Stimulated activated CD8-positive, alpha-beta memory T cell treated with anti-CD3 and anti-CD28 coated beads, Interleukin-7, amount 100 ng/mL, for 48 hours (primary cell): ENCODE results near the gene NRXN3.

Source experiments
- DNase-seq, 2 donors: peaks; one replicate each; pipeline ENCODE4 v3.0.0-alpha.2; 2020; ENCODE audit warnings: low read depth in 1 of 2; ENCODE audit errors: extremely low read depth in 1 of 2

The NRXN3 gene

GRCh38 chr14:78614593-78614992 is 444.4 kb downstream of the NRXN3 start:
- DNase-seq: no peak

GRCh38 chr14:78617735-78618134 is 447.6 kb downstream of the NRXN3 start:
- DNase-seq: no peak

GRCh38 chr14:78618368-78618767 is 448.2 kb downstream of the NRXN3 start:
- no peak for DNase-seq

GRCh38 chr14:78627114-78627513 is 456.9 kb downstream of the NRXN3 start:
- no peak for DNase-seq

- no peak for DNase-seq
Observed at GRCh38 chr14:78631551-78631950, 461.4 kb downstream of the NRXN3 start.

GRCh38 chr14:78633752-78634151 is 463.6 kb downstream of the NRXN3 start:
- DNase-seq: no peak

- DNase-seq: no peak
Observed at GRCh38 chr14:78637489-78637888, 467.3 kb downstream of the NRXN3 start.

- DNase-seq: no peak
Observed at GRCh38 chr14:78637908-78638475, 467.8 kb downstream of the NRXN3 start.

GRCh38 chr14:78638926-78639325 is 468.8 kb downstream of the NRXN3 start:
- DNase-seq: no peak

GRCh38 chr14:78644824-78645559 is 474.8 kb downstream of the NRXN3 start:
- no peak for DNase-seq

- no peak for DNase-seq
Observed at GRCh38 chr14:78652727-78653126, 482.6 kb downstream of the NRXN3 start.

- no peak for DNase-seq
Observed at GRCh38 chr14:78653173-78653572, 483.0 kb downstream of the NRXN3 start.

- no peak for DNase-seq
Observed at GRCh38 chr14:78657451-78657850, 487.3 kb downstream of the NRXN3 start.

GRCh38 chr14:78664841-78665240 is 494.7 kb downstream of the NRXN3 start:
- no peak for DNase-seq

- DNase-seq: no peak
Observed at GRCh38 chr14:78666336-78667056, 496.3 kb downstream of the NRXN3 start.

GRCh38 chr14:78667141-78667540 is 497.0 kb downstream of the NRXN3 start:
- DNase-seq: no peak

- no peak for DNase-seq
Observed at GRCh38 chr14:78673845-78674244, 503.7 kb downstream of the NRXN3 start.

GRCh38 chr14:78674820-78675219 is 504.6 kb downstream of the NRXN3 start:
- DNase-seq: no peak

GRCh38 chr14:78683206-78683605 is 513.0 kb downstream of the NRXN3 start:
- DNase-seq: no peak

GRCh38 chr14:78683981-78684380 is 513.8 kb downstream of the NRXN3 start:
- no peak for DNase-seq

- no peak for DNase-seq
Observed at GRCh38 chr14:78688503-78688902, 518.3 kb downstream of the NRXN3 start.

GRCh38 chr14:78690836-78691235 is 520.7 kb downstream of the NRXN3 start:
- no peak for DNase-seq
